Osteoblast (primary cell): ENCODE data around the gene TFAP2B. TPM values are rescaled to one million over a fixed set of nuclear protein-coding genes. Genes with fewer than 3 reads are reported as not detected.

Source experiments
- DNase-seq: peaks from one replicate; pipeline ENCODE4 v3.0.0; 2011; ENCODE audit warnings: low spot score, mixed read lengths; ENCODE audit not compliant: insufficient read length; ENCODE audit errors: missing footprints
- H2AFZ ChIP-seq: 2 replicates; pipeline ENCODE4 v1.6.0; 2011; ENCODE audit warnings: mild to moderate bottlenecking, low read length
- H3K27ac ChIP-seq: 2 replicates; pipeline ENCODE4 v1.5.1; 2011; ENCODE audit warnings: mild to moderate bottlenecking, low read depth, low read length, moderate library complexity
- H3K27me3 ChIP-seq: 2 replicates; pipeline ENCODE4 v1.6.0; 2012; ENCODE audit warnings: mild to moderate bottlenecking, control low read depth, inconsistent platforms, low read length, moderate library complexity; ENCODE audit not compliant: insufficient read depth
- H3K36me3 ChIP-seq: 2 replicates; pipeline ENCODE4 v1.5.1; 2011; ENCODE audit warnings: mild to moderate bottlenecking, low read length, control low read depth, moderate library complexity; ENCODE audit not compliant: insufficient read depth
- H3K4me1 ChIP-seq: 2 replicates; pipeline ENCODE4 v1.5.1; 2011; ENCODE audit warnings: mild to moderate bottlenecking, low read length, control low read depth, moderate library complexity; ENCODE audit not compliant: insufficient read depth
- H3K4me2 ChIP-seq: 2 replicates; pipeline ENCODE4 v1.6.0; 2011; ENCODE audit warnings: mild to moderate bottlenecking, low read length; ENCODE audit not compliant: insufficient read depth
- H3K4me3 ChIP-seq: fragments of 200-600 bp; sonication (generic); 3 replicates; pipeline ENCODE4 v1.5.1; 2012; ENCODE audit warnings: mild to moderate bottlenecking, low read length, inconsistent platforms; ENCODE audit not compliant: insufficient read depth
- H3K79me2 ChIP-seq: 2 replicates; pipeline ENCODE4 v1.6.0; 2012; ENCODE audit warnings: mild to moderate bottlenecking, low read length, control low read depth, inconsistent platforms; ENCODE audit not compliant: insufficient read depth
- H3K9me3 ChIP-seq: 2 replicates; pipeline ENCODE4 v1.5.1; 2011; ENCODE audit warnings: low read depth, low read length, control low read depth
- H4K20me1 ChIP-seq: 2 replicates; pipeline ENCODE4 v1.6.0; 2012; ENCODE audit warnings: mild to moderate bottlenecking, low read length, control low read depth; ENCODE audit not compliant: insufficient read depth
- CTCF ChIP-seq: IDR thresholded peaks from 2 replicates; pipeline ENCODE4 v1.5.1; 2011; ENCODE audit warnings: mild to moderate bottlenecking, low read depth, low read length, moderate library complexity; ENCODE audit errors: extremely low read depth
- total RNA-seq: library from RNA; depleted of rRNA; stranded (reverse); fragments of >200 nt; gene quantifications from 2 replicates; pipeline ENCODE4 v1.2.3, GENCODE V29; 2012

TFAP2B gene
- total RNA-seq, 1 donor = not detected

GRCh38 chr6:50807035-50807434 is 11.6 kb upstream of the TFAP2B start:
- H3K4me1 ChIP-seq = no peaks in the 10 kb centered on the region
- no peaks in the 10 kb centered on the region for H3K27me3 ChIP-seq
- no peak overlapping the region for H3K4me2 ChIP-seq
- no peaks in the 10 kb centered on the region for H3K79me2 ChIP-seq
- no peak overlapping the region for H2AFZ ChIP-seq
- H3K4me3 ChIP-seq = no peak overlapping the region
- H3K36me3 ChIP-seq = no peaks in the 10 kb centered on the region
- no peak overlapping the region for H3K27ac ChIP-seq
- no peaks in the 10 kb centered on the region for H4K20me1 ChIP-seq
- DNase-seq = peak; percentile 72
- H3K9me3 ChIP-seq = no peaks in the 10 kb centered on the region
- TF ChIP-seq CTCF = no peak

DNA sequence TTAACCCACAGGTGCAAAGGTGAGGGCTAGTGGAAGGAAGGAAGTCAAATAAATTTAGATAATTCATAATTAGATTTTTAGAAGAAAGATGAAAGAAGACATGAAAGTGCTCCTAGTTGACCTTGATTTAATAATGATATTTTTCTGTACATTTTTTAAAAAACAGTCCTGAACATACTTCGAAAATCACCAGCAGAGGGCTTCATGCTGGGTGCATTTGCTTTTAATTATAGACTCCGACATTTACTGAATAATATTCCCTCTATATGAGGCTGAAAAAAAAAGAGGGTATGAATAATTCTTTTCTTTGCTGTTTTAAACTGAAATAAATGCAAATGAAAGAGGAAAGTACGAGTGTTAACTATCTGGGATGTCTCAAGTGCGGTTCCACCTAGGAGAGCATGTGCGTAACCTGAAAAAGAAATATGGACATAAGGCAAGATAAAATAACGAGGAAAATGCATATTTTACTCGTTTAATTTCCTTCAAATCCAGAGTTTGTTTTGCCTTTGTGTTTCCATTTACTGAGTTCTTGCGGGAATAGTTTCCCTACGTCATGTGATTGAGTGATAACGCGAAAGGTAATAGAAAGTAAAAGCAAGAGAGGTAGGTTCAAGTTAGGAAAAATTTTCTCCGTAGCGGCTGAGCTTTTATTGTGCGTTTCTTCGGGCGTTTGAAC is 3.1 kb upstream of the TFAP2B start:
- H4K20me1 ChIP-seq = no peaks in the 10 kb centered on the region
- H3K27me3 ChIP-seq = peaks cover 40% of the 10 kb centered on the region
- TF ChIP-seq CTCF = peak; percentile 44
- H3K9me3 ChIP-seq = no peaks in the 10 kb centered on the region
- H3K79me2 ChIP-seq = no peaks in the 10 kb centered on the region
- no peak overlapping the region for H3K27ac ChIP-seq
- DNase-seq = no peak
- H3K36me3 ChIP-seq = no peaks in the 10 kb centered on the region
- H3K4me1 ChIP-seq = peaks cover 6% of the 10 kb centered on the region
- peak overlapping the region; percentile 69 for H3K4me3 ChIP-seq
- H3K4me2 ChIP-seq = peak overlapping the region; percentile 88
- H2AFZ ChIP-seq = peak overlapping the region; percentile 86

DNA sequence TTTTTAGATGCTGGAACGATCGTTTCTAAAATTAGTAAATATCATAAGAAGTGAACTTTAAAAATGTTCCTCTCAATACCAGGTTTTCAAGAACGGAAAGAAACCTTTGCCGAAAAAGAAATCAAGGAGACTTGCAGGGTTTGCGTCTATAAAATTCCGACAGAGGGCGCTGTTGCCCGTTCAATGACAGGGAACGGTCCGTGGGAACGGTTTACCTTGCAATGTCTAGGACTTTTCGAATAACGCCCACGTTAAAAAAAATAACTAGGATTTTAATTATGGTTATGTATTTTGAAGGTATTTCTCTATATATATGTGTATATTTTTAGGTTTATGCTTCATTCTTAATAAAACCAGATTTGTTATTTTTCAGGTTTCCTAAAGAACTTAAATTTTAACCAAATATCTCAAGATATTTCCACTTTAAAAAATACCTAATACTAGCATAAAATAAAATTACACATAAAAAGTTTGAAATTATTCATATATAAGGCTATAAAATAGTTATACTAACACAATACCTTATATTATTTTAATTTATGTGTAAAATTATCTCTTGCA is 2.5 kb upstream of the TFAP2B start:
- Histone ChIP-seq H3K27ac (no peak overlapping the region), H3K4me3 (peak overlapping the region; percentile 69), H3K4me1 (peaks cover 6% of the 10 kb centered on the region), H3K4me2 (peak overlapping the region; percentile 88), H2AFZ (peak overlapping the region; percentile 86), H3K9me3 (no peaks in the 10 kb centered on the region), H3K27me3 (peaks cover 46% of the 10 kb centered on the region), H4K20me1 (no peaks in the 10 kb centered on the region), H3K36me3 (no peaks in the 10 kb centered on the region), H3K79me2 (no peaks in the 10 kb centered on the region)
- peak; percentile 84 for TF ChIP-seq CTCF
- peak; percentile 92 for DNase-seq

GRCh38 chr6:50816947-50817645 is 1.6 kb upstream of the TFAP2B start:
- Histone ChIP-seq H2AFZ (no peak overlapping the region), H3K4me1 (peaks cover 6% of the 10 kb centered on the region), H3K9me3 (no peaks in the 10 kb centered on the region), H3K36me3 (no peaks in the 10 kb centered on the region), H3K27me3 (peaks cover 55% of the 10 kb centered on the region), H3K79me2 (no peaks in the 10 kb centered on the region), H4K20me1 (no peaks in the 10 kb centered on the region), H3K4me2 (no peak overlapping the region), H3K4me3 (no peak overlapping the region), H3K27ac (no peak overlapping the region)
- no peak for DNase-seq
- no peak for TF ChIP-seq CTCF
